SJCRH30 (cell line): ENCODE results near the gene EVA1C. TPM values are rescaled to one million over a fixed set of nuclear protein-coding genes. Genes with fewer than 3 reads are reported as not detected.
"Not testable (repeated sequence)": the region's sequence is repeated elsewhere in the genome, so short reads cannot be mapped to it uniquely, and the experiment has no call there.

Source experiments
- DNase-seq, 2 experiments: peaks; one replicate each; pipeline ENCODE4 v3.0.0-alpha.2; 2015 to 2020
- H3K27ac ChIP-seq: fragments of 250-450 bp; sonication (Bioruptor Pico); 2 replicates; pipeline ENCODE4 v1.5.1; 2020; ENCODE audit warnings: mild to moderate bottlenecking, moderate library complexity
- H3K27me3 ChIP-seq: fragments of 250-450 bp; sonication (Bioruptor Pico); 2 replicates; pipeline ENCODE4 v1.5.1; 2020; ENCODE audit warnings: mild to moderate bottlenecking, moderate library complexity
- H3K36me3 ChIP-seq: fragments of 250-450 bp; sonication (Bioruptor Pico); 2 replicates; pipeline ENCODE4 v1.5.1; 2020; ENCODE audit warnings: mild to moderate bottlenecking, moderate library complexity
- H3K4me1 ChIP-seq: fragments of 250-450 bp; sonication (Bioruptor Pico); 2 replicates; pipeline ENCODE4 v1.5.1; 2020; ENCODE audit warnings: mild to moderate bottlenecking, moderate library complexity
- H3K4me3 ChIP-seq: fragments of 250-450 bp; sonication (Bioruptor Pico); 2 replicates; pipeline ENCODE4 v1.5.1; 2020; ENCODE audit warnings: mild to moderate bottlenecking, moderate library complexity
- H3K9me3 ChIP-seq: fragments of 250-450 bp; sonication (Bioruptor Pico); replicated peaks from 2 replicates; pipeline ENCODE4 v1.5.1; 2020; ENCODE audit warnings: mild to moderate bottlenecking, moderate library complexity
- total RNA-seq: library from RNA; depleted of rRNA; stranded (reverse); fragments of >200 nt; shearing (Covaris generic); gene quantifications from 2 replicates; pipeline ENCODE4 v1.2.3, GENCODE V29; 2014

The EVA1C gene
- total RNA-seq, 1 experiment from 2014 or later, result 0.10 TPM

DNA sequence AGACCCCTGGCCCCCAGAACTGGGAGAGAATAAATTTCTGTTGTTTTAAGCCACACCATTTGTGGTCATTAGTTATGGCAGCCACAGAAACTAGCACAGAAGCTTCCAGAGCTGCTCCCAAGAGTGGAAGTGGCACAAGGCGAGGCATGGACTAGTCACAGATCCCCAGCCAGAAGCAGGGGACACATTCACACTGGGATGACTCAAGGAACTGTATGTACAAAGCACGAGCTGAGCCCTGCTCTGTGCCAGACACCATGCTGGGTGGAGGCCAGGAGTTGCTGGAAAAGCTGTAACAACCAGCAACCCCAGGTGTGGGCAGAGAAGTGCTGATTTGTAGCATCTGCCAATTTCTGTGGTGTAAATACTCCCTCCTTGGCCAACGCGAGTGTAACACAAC is 117.2 kb downstream of the EVA1C start:
- no peak overlapping the region for H3K27ac ChIP-seq
- no peaks in the 10 kb centered on the region for H3K36me3 ChIP-seq
- no peaks in the 10 kb centered on the region for H3K4me1 ChIP-seq
- no peak for DNase-seq
- H3K9me3 ChIP-seq, result no peaks in the 10 kb centered on the region
- H3K4me3 ChIP-seq, result no peak overlapping the region
- no peaks in the 10 kb centered on the region; the same call in 1 of the 2 replicates for H3K27me3 ChIP-seq

DNA sequence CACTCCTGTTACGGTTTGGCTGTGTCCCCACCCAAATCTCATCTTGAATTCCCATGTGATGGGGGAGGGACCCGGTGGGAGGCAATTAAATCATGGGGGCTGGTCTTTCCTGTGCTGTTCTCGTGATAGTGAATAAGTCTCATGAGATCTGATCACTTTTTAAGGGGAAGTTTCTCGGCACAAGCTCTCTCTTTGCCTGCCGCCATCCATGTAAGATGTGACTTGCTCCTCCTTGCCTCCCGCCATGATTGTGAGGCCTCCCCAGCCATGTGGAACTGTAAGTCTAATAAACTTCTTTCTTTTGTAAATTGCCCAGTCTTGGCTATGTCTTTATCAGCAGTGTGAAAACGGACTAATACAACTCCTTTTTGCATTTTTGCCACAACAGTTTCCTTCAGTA is 118.3 kb downstream of the EVA1C start:
- not testable (repeated sequence) for DNase-seq, H3K27me3 ChIP-seq, H3K27ac ChIP-seq, H3K9me3 ChIP-seq, H3K4me3 ChIP-seq, H3K4me1 ChIP-seq, H3K36me3 ChIP-seq

DNA sequence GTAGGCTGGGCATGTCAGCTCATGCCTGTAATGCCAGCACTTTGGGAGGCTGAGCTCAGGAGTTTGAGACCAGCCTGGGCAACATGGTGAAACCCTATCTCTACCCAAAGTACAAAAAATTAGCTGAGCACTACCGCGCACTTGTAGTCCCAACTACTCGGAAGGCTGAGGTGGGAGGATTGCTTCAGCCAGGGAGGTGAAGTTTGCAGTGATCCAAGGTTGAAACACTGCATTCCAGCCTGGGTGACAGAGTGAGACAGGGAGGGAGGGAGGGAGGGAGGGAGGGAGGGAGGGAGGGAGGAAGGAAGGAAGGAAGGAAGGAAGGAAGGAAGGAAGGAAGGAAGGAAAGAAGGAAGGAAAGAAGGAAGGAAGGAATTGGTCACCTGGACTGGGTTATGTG is 119.1 kb downstream of the EVA1C start:
- not testable (repeated sequence) for H3K27ac ChIP-seq, H3K4me1 ChIP-seq, H3K4me3 ChIP-seq, H3K27me3 ChIP-seq, H3K36me3 ChIP-seq, DNase-seq, H3K9me3 ChIP-seq

DNA sequence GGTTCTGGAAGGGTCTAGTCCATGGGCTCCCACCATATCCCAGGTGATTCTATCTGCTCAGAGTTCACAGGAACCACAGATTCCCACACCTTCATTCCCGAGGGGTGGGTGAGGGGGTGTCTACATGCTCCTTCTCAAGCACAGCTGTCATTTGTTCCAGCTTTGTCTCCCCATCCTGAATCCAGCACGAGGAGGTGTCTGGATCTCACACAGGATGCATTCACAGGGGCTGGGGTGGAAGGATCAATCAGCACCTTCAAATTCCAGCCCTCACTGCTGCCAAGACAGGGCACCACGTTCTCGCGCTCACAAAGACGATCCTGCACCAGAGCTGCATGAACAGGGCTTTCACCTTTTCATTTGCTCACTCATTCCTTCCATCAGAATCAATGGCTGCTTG is 120.1 kb downstream of the EVA1C start:
- no peak for DNase-seq
- H3K27me3 ChIP-seq, result no peaks in the 10 kb centered on the region; the same call in 1 of the 2 replicates
- no peak overlapping the region for H3K27ac ChIP-seq
- H3K4me3 ChIP-seq, result no peak overlapping the region
- no peaks in the 10 kb centered on the region for H3K36me3 ChIP-seq
- H3K9me3 ChIP-seq, result no peaks in the 10 kb centered on the region
- no peaks in the 10 kb centered on the region for H3K4me1 ChIP-seq

DNA sequence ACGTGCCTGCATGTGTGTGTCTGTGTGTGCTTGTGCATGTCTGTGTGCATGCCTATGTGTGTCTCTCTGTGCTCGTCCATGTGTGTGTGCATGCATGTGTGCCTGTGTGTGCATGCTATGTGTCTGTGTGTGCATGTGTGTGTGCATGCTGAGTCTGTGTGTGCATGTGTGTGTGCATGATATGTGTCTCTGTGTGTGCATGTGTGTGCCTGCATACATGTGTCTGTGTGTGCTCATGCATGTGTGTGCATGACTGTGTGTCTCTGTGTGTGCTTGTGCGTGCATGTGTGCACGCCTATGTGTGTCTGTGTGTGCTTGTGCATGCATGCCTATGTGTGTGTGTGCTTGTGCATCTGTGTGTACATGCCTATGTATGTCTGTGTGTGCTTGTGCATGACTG is 120.5 kb downstream of the EVA1C start:
- H3K27me3 ChIP-seq, result no peaks in the 10 kb centered on the region; the same call in 1 of the 2 replicates
- no peak overlapping the region for H3K27ac ChIP-seq
- H3K9me3 ChIP-seq, result no peaks in the 10 kb centered on the region
- no peak for DNase-seq
- H3K4me1 ChIP-seq, result no peaks in the 10 kb centered on the region
- no peaks in the 10 kb centered on the region for H3K36me3 ChIP-seq
- H3K4me3 ChIP-seq, result no peak overlapping the region

DNA sequence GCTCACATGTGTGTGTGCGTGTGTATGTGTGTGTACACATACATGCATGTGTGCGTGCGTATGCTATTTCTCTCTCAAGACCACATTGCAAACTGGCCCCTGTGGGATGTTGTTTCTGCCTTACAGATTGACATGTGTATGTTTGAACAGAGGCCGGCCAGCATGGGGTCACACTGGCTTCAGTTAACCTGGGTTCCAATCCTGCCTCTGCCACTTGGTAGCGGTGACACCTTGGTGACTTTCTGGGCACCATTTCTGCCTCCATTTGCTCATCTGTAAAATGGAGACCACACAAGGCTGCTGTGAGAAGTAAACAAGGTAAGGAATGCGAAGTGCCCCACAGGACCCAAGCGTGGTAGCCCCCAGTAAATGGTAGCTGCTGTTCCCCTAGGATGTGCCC is 121.1 kb downstream of the EVA1C start:
- DNase-seq, result no peak
- Histone ChIP-seq H3K27ac (no peak overlapping the region), H3K36me3 (no peaks in the 10 kb centered on the region), H3K4me3 (no peak overlapping the region), H3K27me3 (no peaks in the 10 kb centered on the region), H3K4me1 (no peaks in the 10 kb centered on the region), H3K9me3 (no peaks in the 10 kb centered on the region)

DNA sequence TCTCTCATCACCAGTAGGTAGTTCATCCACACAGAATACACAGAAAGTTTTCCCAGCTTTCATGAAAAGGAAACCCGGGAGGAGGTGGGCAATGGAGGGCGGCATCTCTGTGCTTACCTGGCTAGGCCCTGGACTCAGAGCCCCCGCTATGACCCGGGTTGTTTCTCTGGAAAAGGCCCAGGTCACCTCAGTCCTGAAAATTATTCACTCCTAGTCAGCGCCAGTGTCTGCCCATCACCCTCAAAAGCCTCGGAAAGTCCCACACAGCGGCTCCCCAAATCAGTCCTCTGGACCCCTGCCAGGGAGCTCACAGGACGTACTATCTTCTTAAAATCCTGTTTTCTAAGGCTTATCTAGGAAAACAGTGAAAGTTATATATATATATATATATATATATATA is 121.6 kb downstream of the EVA1C start:
- Histone ChIP-seq H3K27me3 (no peaks in the 10 kb centered on the region), H3K27ac (no peak overlapping the region), H3K4me3 (no peak overlapping the region), H3K36me3 (no peaks in the 10 kb centered on the region), H3K9me3 (no peaks in the 10 kb centered on the region), H3K4me1 (no peaks in the 10 kb centered on the region)
- DNase-seq, result no peak

DNA sequence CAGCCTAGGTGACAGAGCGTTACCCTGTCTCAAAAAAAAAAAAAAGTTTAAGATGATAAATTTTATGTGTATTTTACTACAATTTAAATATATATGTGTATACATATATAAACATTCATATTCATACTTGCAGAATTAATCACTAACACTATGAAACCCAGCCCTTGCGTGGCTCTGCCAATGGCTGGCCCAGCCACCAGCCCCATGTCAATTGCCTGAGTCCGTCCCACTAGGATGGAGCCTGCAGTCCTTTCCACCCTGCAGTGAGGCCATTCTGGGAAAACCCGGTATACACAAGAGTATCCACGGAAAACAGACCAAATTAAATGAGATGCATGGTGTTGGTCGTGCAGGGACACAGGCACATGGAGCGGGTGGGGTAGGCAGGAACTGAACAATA is 123.1 kb downstream of the EVA1C start:
- Histone ChIP-seq H3K27ac (no peak overlapping the region), H3K9me3 (no peaks in the 10 kb centered on the region), H3K27me3 (no peaks in the 10 kb centered on the region), H3K4me1 (no peaks in the 10 kb centered on the region), H3K4me3 (no peak overlapping the region), H3K36me3 (no peaks in the 10 kb centered on the region)
- no peak for DNase-seq

DNA sequence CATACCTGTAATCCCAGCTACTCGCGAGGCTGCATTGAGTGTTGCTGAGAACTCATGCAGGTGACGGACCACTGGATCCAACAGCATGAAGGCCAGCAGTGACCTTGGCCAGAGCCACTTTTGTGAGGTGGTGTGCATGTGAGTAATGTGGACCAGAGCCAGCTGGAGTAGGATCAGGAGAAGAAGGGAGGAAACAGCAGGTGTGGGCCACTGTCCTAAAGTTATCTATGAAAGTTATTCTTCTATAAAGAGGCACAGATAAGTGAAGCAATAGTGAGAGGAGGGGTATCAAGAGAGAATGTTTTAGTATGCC is 125.0 kb downstream of the EVA1C start:
- Histone ChIP-seq H3K27me3 (no peaks in the 10 kb centered on the region), H3K9me3 (no peaks in the 10 kb centered on the region), H3K36me3 (no peaks in the 10 kb centered on the region), H3K4me1 (no peaks in the 10 kb centered on the region), H3K4me3 (no peak overlapping the region), H3K27ac (no peak overlapping the region)
- DNase-seq, result no peak

DNA sequence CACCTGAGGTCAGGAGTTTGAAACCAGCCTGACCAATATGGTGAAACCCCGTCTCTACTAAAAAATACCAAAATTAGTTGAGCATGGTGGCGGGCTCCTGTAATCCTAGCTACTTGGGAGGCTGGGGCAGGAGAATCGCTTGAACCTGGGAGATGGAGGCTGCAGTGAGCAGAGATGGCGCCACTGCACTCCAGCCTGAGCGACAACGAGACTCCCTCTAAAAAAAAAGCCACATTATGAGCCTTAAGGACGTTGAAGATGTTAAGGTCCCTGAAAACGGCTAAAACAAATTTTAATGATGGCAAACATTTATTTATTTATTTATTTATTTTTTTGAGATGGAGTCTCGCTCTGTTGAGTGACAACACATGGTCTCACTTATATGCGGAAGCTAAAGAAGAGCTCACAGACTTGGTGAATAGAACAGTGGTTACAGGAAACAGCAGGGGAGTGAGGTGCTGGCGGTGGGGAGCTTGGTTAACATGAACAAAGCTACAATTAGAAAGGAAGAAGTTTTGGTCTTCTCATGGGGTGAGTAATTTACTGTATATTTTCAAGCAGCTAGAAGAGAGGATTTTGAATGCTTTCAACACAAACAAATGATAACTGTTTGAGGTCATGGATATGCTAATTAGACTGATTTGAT is 125.8 kb downstream of the EVA1C start:
- no peak for DNase-seq
- H3K36me3 ChIP-seq, result no peaks in the 10 kb centered on the region
- H3K27me3 ChIP-seq, result no peaks in the 10 kb centered on the region
- H3K4me3 ChIP-seq, result no peak overlapping the region
- no peaks in the 10 kb centered on the region for H3K9me3 ChIP-seq
- no peaks in the 10 kb centered on the region for H3K4me1 ChIP-seq
- H3K27ac ChIP-seq, result no peak overlapping the region

DNA sequence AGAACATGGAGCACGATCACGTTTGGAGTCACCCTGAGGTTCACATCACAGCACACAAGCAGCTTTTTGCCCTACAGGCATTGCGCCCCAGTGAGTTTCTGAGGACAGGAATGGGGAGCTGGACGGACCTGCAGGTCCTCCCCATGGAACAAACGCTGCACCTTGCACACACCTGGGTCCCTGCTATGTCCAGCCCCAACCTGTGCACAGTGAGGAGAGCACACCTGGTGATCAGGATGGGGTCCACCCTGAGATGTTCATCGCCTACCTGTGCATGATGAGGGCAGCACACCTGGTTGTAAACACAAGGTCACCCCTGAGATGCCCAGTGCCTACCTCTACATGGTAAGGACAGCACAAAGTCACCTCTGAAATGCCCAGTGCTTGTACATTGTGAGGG is 126.9 kb downstream of the EVA1C start:
- H3K9me3 ChIP-seq, result no peaks in the 10 kb centered on the region
- H3K36me3 ChIP-seq, result no peaks in the 10 kb centered on the region
- H3K27me3 ChIP-seq, result no peaks in the 10 kb centered on the region
- H3K4me1 ChIP-seq, result no peaks in the 10 kb centered on the region
- no peak overlapping the region for H3K4me3 ChIP-seq
- H3K27ac ChIP-seq, result no peak overlapping the region
- DNase-seq, result no peak

DNA sequence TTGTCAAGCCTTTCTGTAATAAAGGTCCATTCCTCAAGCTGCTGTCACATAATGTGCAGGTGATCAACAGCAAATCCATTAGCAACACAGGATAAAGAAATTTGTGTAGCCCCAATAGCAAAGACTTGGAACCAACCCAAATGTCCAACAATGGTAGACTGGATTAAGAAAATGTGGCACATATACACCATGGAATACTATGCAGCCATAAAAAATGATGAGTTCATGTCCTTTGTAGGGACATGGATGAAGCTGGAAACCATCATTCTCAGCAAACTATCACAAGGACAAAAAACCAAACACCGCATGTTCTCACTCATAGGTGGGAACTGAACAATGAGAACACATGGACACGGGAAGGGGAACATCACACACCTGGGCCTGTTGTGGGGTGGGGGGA is 130.6 kb downstream of the EVA1C start:
- not testable (repeated sequence) for DNase-seq, H3K27ac ChIP-seq, H3K27me3 ChIP-seq, H3K36me3 ChIP-seq, H3K4me1 ChIP-seq, H3K9me3 ChIP-seq, H3K4me3 ChIP-seq

DNA sequence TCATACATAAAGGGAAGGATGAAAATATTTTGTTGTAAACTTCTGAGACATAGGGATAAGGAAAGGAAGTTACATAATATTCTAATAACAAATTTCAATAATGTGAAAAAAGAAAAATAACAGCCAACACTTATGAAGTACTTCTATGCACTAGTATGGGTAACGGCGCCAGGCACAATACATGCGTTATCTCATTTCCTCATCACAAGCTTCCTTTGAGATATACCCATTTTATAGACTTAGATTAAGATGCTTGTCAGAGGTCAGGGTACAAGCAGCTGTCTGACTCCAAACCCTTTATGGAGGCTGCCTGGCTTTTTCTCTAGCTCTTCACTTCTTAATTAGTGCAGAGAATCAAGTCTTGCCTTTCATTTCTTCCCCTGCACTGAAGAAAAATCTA is 131.5 kb downstream of the EVA1C start:
- Histone ChIP-seq H3K27ac (no peak overlapping the region), H3K36me3 (no peaks in the 10 kb centered on the region), H3K9me3 (no peaks in the 10 kb centered on the region), H3K4me3 (no peak overlapping the region), H3K27me3 (no peaks in the 10 kb centered on the region), H3K4me1 (no peaks in the 10 kb centered on the region)
- DNase-seq, result no peak

DNA sequence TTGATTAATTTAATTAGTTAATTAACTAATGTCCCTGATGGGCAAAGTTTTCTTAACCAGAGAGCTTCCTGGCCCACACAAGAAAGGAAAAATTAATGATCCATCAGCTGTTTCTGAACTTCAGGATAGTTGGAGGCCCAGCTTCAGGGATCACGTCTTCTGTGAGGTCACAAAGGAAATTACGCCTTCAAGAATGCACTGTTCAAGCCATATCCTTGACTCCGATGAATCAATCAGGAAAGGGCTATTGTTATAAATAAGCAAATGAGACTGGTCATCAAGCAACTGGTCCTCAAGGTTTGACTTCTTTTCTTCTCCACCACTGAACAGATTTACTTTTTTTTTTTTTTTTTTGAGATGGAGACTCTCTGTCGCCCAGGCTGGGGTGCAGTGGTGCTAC is 132.2 kb downstream of the EVA1C start:
- no peaks in the 10 kb centered on the region for H3K4me1 ChIP-seq
- H3K9me3 ChIP-seq, result no peaks in the 10 kb centered on the region
- no peak overlapping the region for H3K4me3 ChIP-seq
- DNase-seq, result no peak
- H3K27ac ChIP-seq, result no peak overlapping the region
- H3K27me3 ChIP-seq, result no peaks in the 10 kb centered on the region
- H3K36me3 ChIP-seq, result no peaks in the 10 kb centered on the region

DNA sequence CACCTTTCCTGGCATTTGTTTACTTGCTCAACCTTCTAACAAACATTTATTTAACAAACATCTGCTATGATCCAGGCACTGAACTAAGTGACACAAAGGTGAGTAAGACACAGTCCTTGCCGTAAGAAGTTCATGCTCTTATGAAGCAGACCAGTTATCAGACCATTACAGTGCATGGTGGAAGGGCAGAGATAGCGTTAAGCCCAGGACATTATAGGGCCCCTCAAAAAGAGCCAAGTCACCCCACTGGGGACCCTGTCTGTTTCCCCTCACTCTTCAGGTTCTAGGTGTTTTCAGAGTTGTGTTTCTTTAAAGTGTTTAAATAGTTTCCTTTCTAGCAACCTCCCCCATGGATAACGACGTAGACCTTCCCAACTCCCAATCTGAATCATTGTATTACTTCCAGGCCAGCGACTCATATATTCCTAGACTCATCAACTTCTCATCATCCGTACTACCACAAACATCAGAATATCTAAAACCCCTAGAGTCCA is 133.5 kb downstream of the EVA1C start:
- Histone ChIP-seq H3K27ac (no peak overlapping the region), H3K36me3 (no peaks in the 10 kb centered on the region), H3K27me3 (no peaks in the 10 kb centered on the region), H3K9me3 (no peaks in the 10 kb centered on the region), H3K4me1 (no peaks in the 10 kb centered on the region), H3K4me3 (no peak overlapping the region)
- no peak for DNase-seq

DNA sequence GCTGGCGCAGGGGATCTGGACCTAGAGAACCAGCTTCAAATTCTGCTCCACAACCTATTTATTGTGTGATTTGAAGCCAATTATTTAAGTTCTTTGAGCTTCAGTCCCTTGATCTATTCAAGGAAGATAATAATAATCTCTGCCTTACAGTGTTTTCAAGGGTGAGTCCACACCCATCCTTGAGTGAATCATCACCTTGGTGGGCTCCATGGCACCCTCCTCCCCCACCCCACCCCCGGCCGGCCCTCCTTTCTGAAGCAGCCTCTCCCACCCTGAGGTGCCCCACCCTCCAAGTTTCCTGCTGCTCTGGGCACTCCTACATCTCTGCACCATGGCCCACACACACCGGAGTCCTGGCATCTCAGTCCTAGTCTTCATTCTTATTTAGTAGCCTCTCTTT is 134.5 kb downstream of the EVA1C start:
- Histone ChIP-seq H3K4me1 (no peaks in the 10 kb centered on the region), H3K9me3 (no peaks in the 10 kb centered on the region), H3K27ac (no peak overlapping the region), H3K36me3 (no peaks in the 10 kb centered on the region), H3K4me3 (no peak overlapping the region), H3K27me3 (no peaks in the 10 kb centered on the region)
- no peak for DNase-seq
